Measurements from ENCODE around the gene SORBS1. TPM values are rescaled to one million over a fixed set of nuclear protein-coding genes. Genes with fewer than 3 reads are reported as not detected.
A peak's percentile ranks its signal among the peaks of the same experiment; 100 is the strongest.

The SORBS1 gene
- total and polyA plus RNA-seq, 8 donors: 34.4 to 713 (median 168) TPM

DNA sequence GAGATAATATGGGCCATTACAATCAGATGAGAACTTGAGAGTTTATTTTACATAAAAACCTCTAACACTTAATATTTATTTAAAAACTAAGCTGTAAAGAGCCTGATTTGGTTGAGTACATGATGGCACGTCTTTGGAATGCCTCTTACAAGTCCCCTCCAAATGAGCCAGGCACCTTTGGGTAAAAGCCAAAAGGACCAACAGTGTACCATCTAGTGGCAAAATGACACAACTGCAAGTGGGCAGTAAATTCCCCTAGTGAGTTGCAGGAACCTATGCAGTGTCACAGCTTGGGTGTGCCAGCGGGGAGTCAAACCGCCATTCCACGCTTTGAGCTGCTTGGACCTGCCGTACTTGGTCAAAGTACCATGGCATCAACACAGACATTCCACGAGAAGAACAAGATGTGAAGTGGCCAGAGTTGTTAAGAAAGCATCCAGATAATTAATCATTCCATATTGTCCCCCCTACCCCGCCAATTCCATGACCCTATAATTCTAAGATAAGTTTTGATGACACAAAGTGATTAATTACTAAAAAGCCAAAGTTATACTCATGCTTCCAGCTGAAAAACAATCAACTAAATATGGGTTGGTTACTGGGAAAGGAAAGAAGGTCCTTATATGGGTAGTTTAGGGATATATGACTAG is 115.2 kb downstream of the SORBS1 start:
- TF ChIP-seq, protein P1, sequence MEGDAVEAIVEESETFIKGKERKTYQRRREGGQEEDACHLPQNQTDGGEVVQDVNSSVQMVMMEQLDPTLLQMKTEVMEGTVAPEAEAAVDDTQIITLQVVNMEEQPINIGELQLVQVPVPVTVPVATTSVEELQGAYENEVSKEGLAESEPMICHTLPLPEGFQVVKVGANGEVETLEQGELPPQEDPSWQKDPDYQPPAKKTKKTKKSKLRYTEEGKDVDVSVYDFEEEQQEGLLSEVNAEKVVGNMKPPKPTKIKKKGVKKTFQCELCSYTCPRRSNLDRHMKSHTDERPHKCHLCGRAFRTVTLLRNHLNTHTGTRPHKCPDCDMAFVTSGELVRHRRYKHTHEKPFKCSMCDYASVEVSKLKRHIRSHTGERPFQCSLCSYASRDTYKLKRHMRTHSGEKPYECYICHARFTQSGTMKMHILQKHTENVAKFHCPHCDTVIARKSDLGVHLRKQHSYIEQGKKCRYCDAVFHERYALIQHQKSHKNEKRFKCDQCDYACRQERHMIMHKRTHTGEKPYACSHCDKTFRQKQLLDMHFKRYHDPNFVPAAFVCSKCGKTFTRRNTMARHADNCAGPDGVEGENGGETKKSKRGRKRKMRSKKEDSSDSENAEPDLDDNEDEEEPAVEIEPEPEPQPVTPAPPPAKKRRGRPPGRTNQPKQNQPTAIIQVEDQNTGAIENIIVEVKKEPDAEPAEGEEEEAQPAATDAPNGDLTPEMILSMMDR (IDR thresholded peaks at IDR 0.05): peak in 5 of 7 experiments; percentile 67 to 90 (median 85)
- peak; percentile 85 for TF ChIP-seq EP300 (IDR thresholded peaks at IDR 0.05)
- peak; percentile 57 to 88 (median 87) for TF ChIP-seq POLR2AphosphoS5 (IDR thresholded peaks at IDR 0.05)
- no peak for TF ChIP-seq POLR2A (IDR thresholded peaks at IDR 0.05)
- DNase-seq: peak; percentile 49 to 85
- Histone ChIP-seq H3K9me3 (no peaks in the 10 kb centered on the region), H3K27ac (peak overlapping the region in 4 of 5 donors; percentile 74 to 95 (median 78)), H3K36me3 (no peaks in the 10 kb centered on the region), H3K4me3 (no peak overlapping the region), H3K4me1 (peaks cover 31 to 91% (median 67%) of the 10 kb centered on the region in 4 donors), H3K27me3 (no peaks in the 10 kb centered on the region)
- intact Hi-C loops (cut with DNase I; ENCODE audit: low total_unique reads): no loop called here
- WGBS, 5 donors: 24 to 50% (median 38%) methylated on average over 7 of the region's 7 CpGs

DNA sequence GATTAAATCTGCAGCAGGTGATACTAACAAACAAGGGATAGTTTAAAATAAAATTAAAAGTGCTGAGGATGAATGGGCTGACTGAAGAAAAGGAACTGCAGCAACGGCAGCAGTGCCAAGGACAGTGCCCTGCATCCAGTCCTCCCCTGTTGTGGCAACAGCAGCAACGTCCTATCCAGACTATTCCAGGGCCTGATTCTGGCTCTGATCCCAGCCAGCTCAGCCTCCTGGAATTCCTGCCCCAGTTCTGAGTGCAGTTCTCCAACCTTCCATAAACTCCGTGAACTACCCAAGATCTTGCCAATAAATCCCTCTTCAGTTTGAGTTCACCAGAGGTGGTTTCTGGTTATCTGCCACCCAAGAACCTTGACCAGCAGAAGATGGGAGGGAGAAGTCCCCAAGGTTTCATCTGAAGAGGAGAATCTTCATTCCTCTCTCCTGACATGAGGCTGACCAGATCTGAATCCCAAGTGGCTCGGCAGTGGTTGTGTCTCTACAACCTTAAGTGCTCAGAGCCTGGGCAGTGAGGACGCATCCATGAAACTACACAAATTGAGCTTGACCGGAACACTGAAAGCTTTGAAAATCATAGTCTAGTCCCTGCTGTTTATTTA is 115.8 kb downstream of the SORBS1 start:
- intact Hi-C loops (cut with DNase I; ENCODE audit: low total_unique reads): no loop called here
- Histone ChIP-seq H3K9me3 (no peaks in the 10 kb centered on the region), H3K27ac (peak overlapping the region; percentile 22 to 95 (median 75)), H3K27me3 (no peaks in the 10 kb centered on the region), H3K36me3 (peaks cover 0 to 3% (median under 1%) of the 10 kb centered on the region in 4 donors), H3K4me1 (peaks cover 37 to 94% (median 69%) of the 10 kb centered on the region in 4 donors), H3K4me3 (no peak overlapping the region)
- WGBS, 5 donors: 16 to 36% (median 24%) methylated on average over 6 of the region's 6 CpGs
- DNase-seq: peak; percentile 73 to 74
- TF ChIP-seq, protein P1 (IDR thresholded peaks at IDR 0.05): no peak
- TF ChIP-seq POLR2AphosphoS5 (IDR thresholded peaks at IDR 0.05) (peak; percentile 14 to 88 (median 80)), EP300 (IDR thresholded peaks at IDR 0.05) (peak; percentile 49), POLR2A (IDR thresholded peaks at IDR 0.05) (no peak)

DNA sequence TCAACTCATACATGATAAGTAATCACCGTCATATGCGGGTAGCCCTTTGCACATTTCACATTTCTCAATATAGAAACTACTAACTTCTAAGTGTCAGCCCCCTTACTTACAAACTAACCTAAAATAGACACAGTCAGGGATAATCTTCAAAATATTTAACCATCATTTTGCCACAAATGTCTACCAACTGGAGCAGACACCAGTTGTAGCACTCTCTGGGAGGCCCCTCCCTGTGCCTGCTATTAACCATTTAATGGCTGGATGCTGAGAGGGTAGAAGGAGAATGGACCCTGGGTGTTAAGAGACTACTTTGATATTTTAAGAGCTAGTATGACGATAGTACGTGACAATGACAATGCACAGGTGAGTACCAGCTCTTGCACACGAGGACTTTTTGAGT is 116.4 kb downstream of the SORBS1 start:
- Histone ChIP-seq H3K27me3 (no peaks in the 10 kb centered on the region), H3K4me3 (no peak overlapping the region), H3K9me3 (no peaks in the 10 kb centered on the region), H3K36me3 (peaks cover 0 to 5% (median 2%) of the 10 kb centered on the region in 4 donors), H3K4me1 (peaks cover 37 to 94% (median 69%) of the 10 kb centered on the region in 4 donors), H3K27ac (peak overlapping the region in 4 of 5 donors; percentile 74 to 95 (median 78))
- WGBS, 5 donors: 54 to 78% (median 69%) methylated on average over 5 of the region's 5 CpGs
- no peak for DNase-seq
- TF ChIP-seq POLR2AphosphoS5 (IDR thresholded peaks at IDR 0.05) (no peak), POLR2A (IDR thresholded peaks at IDR 0.05) (no peak), EP300 (IDR thresholded peaks at IDR 0.05) (no peak)
- TF ChIP-seq, protein P1 (IDR thresholded peaks at IDR 0.05): no peak
- intact Hi-C loops (cut with DNase I; ENCODE audit: low total_unique reads): no loop called here

DNA sequence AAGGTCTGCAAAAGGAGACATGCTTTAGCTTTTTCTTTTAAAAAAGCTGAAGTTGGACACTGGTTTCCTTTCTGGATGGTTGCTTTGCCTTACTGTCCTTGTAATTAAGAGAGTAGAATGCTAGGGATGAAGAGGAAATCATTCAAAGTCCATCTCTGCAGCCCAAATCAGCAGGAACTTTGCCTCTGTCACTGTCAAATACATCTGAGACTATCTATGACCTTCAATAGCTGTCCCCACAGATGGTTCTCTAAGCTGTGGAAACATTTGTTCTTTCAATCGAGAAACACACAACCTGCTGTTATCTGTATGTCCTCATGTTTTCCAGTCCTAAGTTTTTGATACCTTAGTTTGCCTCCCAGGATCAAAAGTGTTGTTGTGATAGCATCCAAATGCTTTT is 117.5 kb downstream of the SORBS1 start:
- H3K9me3 ChIP-seq: no peaks in the 10 kb centered on the region
- TF ChIP-seq EP300 (IDR thresholded peaks at IDR 0.05): no peak
- TF ChIP-seq, protein P1 (IDR thresholded peaks at IDR 0.05): no peak
- TF ChIP-seq POLR2AphosphoS5 (IDR thresholded peaks at IDR 0.05): no peak
- no peak for TF ChIP-seq POLR2A (IDR thresholded peaks at IDR 0.05)
- H3K27me3 ChIP-seq: no peaks in the 10 kb centered on the region
- 24 to 58% (median 31%) methylated on average over 1 of the region's 1 CpG for WGBS, 5 donors
- peak overlapping the region in 4 of 5 donors; percentile 74 to 95 (median 78) for H3K27ac ChIP-seq
- H3K4me1 ChIP-seq: peaks cover 37 to 93% (median 70%) of the 10 kb centered on the region in 4 donors
- no peak overlapping the region for H3K4me3 ChIP-seq
- intact Hi-C loops (cut with DNase I; ENCODE audit: low total_unique reads): no loop called here
- peaks cover 6 to 16% (median 10%) of the 10 kb centered on the region in 4 donors for H3K36me3 ChIP-seq
- no peak for DNase-seq
